Measurements from ENCODE around the gene ADGRE2. TPM values are rescaled to one million over a fixed set of nuclear protein-coding genes. Genes with fewer than 3 reads are reported as not detected.

ADGRE2 gene
- total and polyA plus RNA-seq, 2 experiments from 2014 or later = 2.4 TPM

DNA sequence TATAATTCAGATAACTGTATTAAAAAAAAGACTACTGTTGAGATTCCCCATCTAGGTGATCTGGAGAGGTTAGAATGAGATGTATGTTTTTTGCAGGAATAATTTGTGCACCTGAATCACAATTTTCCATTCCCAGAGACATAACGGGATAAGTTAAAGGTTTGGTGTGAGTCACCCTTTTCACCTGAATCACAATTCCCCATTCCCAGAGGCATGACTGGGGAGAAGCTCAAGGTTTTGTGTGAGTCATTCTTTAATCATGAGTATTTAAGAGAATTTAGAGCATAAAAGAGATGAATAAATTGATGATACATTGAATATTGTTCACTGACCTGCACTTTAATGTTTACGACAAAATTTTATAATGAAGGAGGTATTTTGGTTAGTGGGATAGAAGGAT lies 47.6 kb upstream of the ADGRE2 start (continued):
- TF ChIP-seq, protein P1, sequence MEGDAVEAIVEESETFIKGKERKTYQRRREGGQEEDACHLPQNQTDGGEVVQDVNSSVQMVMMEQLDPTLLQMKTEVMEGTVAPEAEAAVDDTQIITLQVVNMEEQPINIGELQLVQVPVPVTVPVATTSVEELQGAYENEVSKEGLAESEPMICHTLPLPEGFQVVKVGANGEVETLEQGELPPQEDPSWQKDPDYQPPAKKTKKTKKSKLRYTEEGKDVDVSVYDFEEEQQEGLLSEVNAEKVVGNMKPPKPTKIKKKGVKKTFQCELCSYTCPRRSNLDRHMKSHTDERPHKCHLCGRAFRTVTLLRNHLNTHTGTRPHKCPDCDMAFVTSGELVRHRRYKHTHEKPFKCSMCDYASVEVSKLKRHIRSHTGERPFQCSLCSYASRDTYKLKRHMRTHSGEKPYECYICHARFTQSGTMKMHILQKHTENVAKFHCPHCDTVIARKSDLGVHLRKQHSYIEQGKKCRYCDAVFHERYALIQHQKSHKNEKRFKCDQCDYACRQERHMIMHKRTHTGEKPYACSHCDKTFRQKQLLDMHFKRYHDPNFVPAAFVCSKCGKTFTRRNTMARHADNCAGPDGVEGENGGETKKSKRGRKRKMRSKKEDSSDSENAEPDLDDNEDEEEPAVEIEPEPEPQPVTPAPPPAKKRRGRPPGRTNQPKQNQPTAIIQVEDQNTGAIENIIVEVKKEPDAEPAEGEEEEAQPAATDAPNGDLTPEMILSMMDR (conservative IDR thresholded peaks at IDR 0.05; ENCODE audit: low read depth in 2 of 2) = no peak
- no peak for TF ChIP-seq EZH2 (IDR thresholded peaks at IDR 0.05; ENCODE audit: low read depth, unreplicated experiment)
- TF ChIP-seq CREB1 (CRISPR knock-in tag; IDR thresholded peaks at IDR 0.05; ENCODE audit: low read depth) = no peak
- TF ChIP-seq JUNB (IDR thresholded peaks at IDR 0.05; ENCODE audit: unreplicated experiment) = no peak

DNA sequence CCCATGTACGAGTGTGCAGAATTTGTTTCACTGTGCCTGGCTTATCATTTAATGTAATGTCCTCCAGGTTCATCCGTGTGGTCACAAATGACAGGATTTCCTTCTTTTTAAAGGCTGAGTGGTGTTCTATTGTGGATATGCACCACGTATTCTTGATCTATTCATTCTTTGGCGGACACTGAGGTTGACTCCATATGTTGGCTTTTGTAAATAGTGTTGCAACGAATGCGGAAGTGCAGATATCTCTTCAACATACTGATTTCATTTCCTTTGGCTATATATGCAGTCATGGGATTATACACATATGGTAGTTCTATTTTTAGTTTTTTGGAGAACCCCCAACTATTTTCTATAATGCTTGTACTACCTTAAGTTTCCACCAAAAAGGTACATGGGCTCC lies 43.6 kb upstream of the ADGRE2 start:
- no peak overlapping the region for H3K27ac Mint-ChIP-seq
- H3K36me3 Mint-ChIP-seq (ENCODE audit: low read depth) = peaks cover 5% of the 10 kb centered on the region; the same call in 1 of the 3 replicates
- no peaks in the 10 kb centered on the region for H3K27me3 ChIP-seq (ENCODE audit: insufficient read depth)
- H3K4me1 ChIP-seq (ENCODE audit: insufficient read depth) = no peaks in the 10 kb centered on the region
- H2AFZ ChIP-seq = no peak overlapping the region
- H3K79me2 ChIP-seq (replicated peaks; ENCODE audit: insufficient read depth) = no peaks in the 10 kb centered on the region
- H3K4me2 ChIP-seq = no peak overlapping the region
- no peaks in the 10 kb centered on the region for H3K9me2 ChIP-seq (ENCODE audit: insufficient read depth)
- H3F3A ChIP-seq (replicated peaks; ENCODE audit: low read depth) = no peaks in the 10 kb centered on the region
- no peaks in the 10 kb centered on the region for H4K20me1 ChIP-seq (replicated peaks; ENCODE audit: insufficient read depth)
- no peak for DNase-seq (ENCODE audit: low spot score)
- H3K27me3 Mint-ChIP-seq (ENCODE audit: insufficient read depth, low read depth, poor library complexity) = peaks cover 6% of the 10 kb centered on the region
- no peaks in the 10 kb centered on the region for H3K4me1 Mint-ChIP-seq
- no peak overlapping the region for H3K27ac ChIP-seq (ENCODE audit: low read depth)
- no peaks in the 10 kb centered on the region for H3K36me3 ChIP-seq (ENCODE audit: insufficient read depth)
- no peak for ATAC-seq
- H3K4me3 Mint-ChIP-seq = no peak overlapping the region
- H3K4me3 ChIP-seq = no peak overlapping the region
- peaks cover 88% of the 10 kb centered on the region for H3K9me3 Mint-ChIP-seq
- TF ChIP-seq ZNF331 (CRISPR knock-in tag; IDR thresholded peaks at IDR 0.05; ENCODE audit: low read depth) = no peak
- no peak for TF ChIP-seq JUNB (IDR thresholded peaks at IDR 0.05; ENCODE audit: unreplicated experiment)
- TF ChIP-seq STAT1 (IDR thresholded peaks at IDR 0.05; ENCODE audit: unreplicated experiment) = no peak
- TF ChIP-seq EZH2 (IDR thresholded peaks at IDR 0.05; ENCODE audit: low read depth, unreplicated experiment) = no peak
- no peak for TF ChIP-seq ETS1 (IDR thresholded peaks at IDR 0.05)
- no peak for TF ChIP-seq NANOG (IDR thresholded peaks at IDR 0.05; ENCODE audit: borderline replicate concordance)
- TF ChIP-seq POLR2AphosphoS5 (IDR thresholded peaks at IDR 0.05; ENCODE audit: low read depth) = no peak
- TF ChIP-seq, protein P1 (conservative IDR thresholded peaks at IDR 0.05; ENCODE audit: low read depth in 2 of 2) = no peak
- TF ChIP-seq, protein P2, sequence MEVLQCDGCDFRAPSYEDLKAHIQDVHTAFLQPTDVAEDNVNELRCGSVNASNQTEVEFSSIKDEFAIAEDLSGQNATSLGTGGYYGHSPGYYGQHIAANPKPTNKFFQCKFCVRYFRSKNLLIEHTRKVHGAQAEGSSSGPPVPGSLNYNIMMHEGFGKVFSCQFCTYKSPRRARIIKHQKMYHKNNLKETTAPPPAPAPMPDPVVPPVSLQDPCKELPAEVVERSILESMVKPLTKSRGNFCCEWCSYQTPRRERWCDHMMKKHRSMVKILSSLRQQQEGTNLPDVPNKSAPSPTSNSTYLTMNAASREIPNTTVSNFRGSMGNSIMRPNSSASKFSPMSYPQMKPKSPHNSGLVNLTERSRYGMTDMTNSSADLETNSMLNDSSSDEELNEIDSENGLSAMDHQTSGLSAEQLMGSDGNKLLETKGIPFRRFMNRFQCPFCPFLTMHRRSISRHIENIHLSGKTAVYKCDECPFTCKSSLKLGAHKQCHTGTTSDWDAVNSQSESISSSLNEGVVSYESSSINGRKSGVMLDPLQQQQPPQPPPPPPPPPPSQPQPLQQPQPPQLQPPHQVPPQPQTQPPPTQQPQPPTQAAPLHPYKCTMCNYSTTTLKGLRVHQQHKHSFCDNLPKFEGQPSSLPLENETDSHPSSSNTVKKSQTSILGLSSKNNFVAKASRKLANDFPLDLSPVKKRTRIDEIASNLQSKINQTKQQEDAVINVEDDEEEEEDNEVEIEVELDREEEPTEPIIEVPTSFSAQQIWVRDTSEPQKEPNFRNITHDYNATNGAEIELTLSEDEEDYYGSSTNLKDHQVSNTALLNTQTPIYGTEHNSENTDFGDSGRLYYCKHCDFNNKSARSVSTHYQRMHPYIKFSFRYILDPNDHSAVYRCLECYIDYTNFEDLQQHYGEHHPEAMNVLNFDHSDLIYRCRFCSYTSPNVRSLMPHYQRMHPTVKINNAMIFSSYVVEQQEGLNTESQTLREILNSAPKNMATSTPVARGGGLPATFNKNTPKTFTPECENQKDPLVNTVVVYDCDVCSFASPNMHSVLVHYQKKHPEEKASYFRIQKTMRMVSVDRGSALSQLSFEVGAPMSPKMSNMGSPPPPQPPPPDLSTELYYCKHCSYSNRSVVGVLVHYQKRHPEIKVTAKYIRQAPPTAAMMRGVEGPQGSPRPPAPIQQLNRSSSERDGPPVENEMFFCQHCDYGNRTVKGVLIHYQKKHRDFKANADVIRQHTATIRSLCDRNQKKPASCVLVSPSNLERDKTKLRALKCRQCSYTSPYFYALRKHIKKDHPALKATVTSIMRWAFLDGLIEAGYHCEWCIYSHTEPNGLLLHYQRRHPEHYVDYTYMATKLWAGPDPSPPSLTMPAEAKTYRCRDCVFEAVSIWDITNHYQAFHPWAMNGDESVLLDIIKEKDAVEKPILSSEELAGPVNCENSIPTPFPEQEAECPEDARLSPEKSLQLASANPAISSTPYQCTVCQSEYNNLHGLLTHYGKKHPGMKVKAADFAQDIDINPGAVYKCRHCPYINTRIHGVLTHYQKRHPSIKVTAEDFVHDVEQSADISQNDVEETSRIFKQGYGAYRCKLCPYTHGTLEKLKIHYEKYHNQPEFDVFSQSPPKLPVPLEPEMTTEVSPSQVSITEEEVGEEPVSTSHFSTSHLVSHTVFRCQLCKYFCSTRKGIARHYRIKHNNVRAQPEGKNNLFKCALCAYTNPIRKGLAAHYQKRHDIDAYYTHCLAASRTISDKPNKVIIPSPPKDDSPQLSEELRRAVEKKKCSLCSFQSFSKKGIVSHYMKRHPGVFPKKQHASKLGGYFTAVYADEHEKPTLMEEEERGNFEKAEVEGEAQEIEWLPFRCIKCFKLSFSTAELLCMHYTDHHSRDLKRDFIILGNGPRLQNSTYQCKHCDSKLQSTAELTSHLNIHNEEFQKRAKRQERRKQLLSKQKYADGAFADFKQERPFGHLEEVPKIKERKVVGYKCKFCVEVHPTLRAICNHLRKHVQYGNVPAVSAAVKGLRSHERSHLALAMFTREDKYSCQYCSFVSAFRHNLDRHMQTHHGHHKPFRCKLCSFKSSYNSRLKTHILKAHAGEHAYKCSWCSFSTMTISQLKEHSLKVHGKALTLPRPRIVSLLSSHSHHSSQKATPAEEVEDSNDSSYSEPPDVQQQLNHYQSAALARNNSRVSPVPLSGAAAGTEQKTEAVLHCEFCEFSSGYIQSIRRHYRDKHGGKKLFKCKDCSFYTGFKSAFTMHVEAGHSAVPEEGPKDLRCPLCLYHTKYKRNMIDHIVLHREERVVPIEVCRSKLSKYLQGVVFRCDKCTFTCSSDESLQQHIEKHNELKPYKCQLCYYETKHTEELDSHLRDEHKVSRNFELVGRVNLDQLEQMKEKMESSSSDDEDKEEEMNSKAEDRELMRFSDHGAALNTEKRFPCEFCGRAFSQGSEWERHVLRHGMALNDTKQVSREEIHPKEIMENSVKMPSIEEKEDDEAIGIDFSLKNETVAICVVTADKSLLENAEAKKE (CRISPR knock-in tag; IDR thresholded peaks at IDR 0.05) = no peak
- no peak for TF ChIP-seq CREB1 (CRISPR knock-in tag; IDR thresholded peaks at IDR 0.05; ENCODE audit: low read depth)
- no peak for TF ChIP-seq EZH2phosphoT487 (IDR thresholded peaks at IDR 0.05; ENCODE audit: unreplicated experiment)
- TF ChIP-seq ZNF114 (CRISPR knock-in tag; IDR thresholded peaks at IDR 0.05) = no peak

Data from GM23338 (cell line).